ENCODE measurements around the gene TBC1D3B. TPM values are rescaled to one million over a fixed set of nuclear protein-coding genes. Genes with fewer than 3 reads are reported as not detected.
"Not testable (repeated sequence)": the region's sequence is repeated elsewhere in the genome, so short reads cannot be mapped to it uniquely, and the experiment has no call there.

Gene TBC1D3B
- polyA plus RNA-seq, 1 experiment, result 2.3 TPM

GRCh38 chr17:36212966-36213365 lies 36.5 kb upstream of the TBC1D3B start:
- TF ChIP-seq CTCF (IDR thresholded peaks at IDR 0.05; ENCODE audit: insufficient read depth, low read depth, low read length), result no peak
- H3K36me3 ChIP-seq (ENCODE audit: control insufficient read depth, insufficient read depth, low read length), result no peaks in the 10 kb centered on the region
- DNase-seq (ENCODE audit: low read depth), result no peak
- POLR2A ChIA-PET, result no interaction called here
- H3K27me3 ChIP-seq (ENCODE audit: control insufficient read depth, insufficient read depth, low read length), result no peaks in the 10 kb centered on the region
- no peak overlapping the region for H3K4me3 ChIP-seq (ENCODE audit: low read depth, low read length)
- CTCF ChIA-PET, result no interaction called here

GRCh38 chr17:36212272-36212605 lies 35.8 kb upstream of the TBC1D3B start:
- POLR2A ChIA-PET, result no interaction called here
- no peak for DNase-seq (ENCODE audit: low read depth)
- Histone ChIP-seq H3K36me3 (ENCODE audit: control insufficient read depth, insufficient read depth, low read length) (no peaks in the 10 kb centered on the region), H3K27me3 (ENCODE audit: control insufficient read depth, insufficient read depth, low read length) (no peaks in the 10 kb centered on the region), H3K4me3 (ENCODE audit: low read depth, low read length) (no peak overlapping the region)
- CTCF ChIA-PET, result no interaction called here
- no peak for TF ChIP-seq CTCF (IDR thresholded peaks at IDR 0.05; ENCODE audit: insufficient read depth, low read depth, low read length)

GRCh38 chr17:36211484-36212271 lies 35.2 kb upstream of the TBC1D3B start:
- POLR2A ChIA-PET; DNase-seq (ENCODE audit: low read depth); H3K27me3 ChIP-seq (ENCODE audit: control insufficient read depth, insufficient read depth, low read length); CTCF ChIA-PET; H3K36me3 ChIP-seq (ENCODE audit: control insufficient read depth, insufficient read depth, low read length); H3K4me3 ChIP-seq (ENCODE audit: low read depth, low read length): not testable (repeated sequence)

GRCh38 chr17:36210439-36211211 lies 34.2 kb upstream of the TBC1D3B start, which contains the start of gene CCL4L2:
Gene CCL4L2 (plus strand): TSS chr17:36211063.
- POLR2A ChIA-PET; CTCF ChIA-PET; H3K4me3 ChIP-seq (ENCODE audit: low read depth, low read length); H3K36me3 ChIP-seq (ENCODE audit: control insufficient read depth, insufficient read depth, low read length); DNase-seq (ENCODE audit: low read depth); H3K27me3 ChIP-seq (ENCODE audit: control insufficient read depth, insufficient read depth, low read length): not testable (repeated sequence)

GRCh38 chr17:36209575-36209974 lies 33.1 kb upstream of the TBC1D3B start:
- Histone ChIP-seq H3K36me3 (ENCODE audit: control insufficient read depth, insufficient read depth, low read length) (no peaks in the 10 kb centered on the region), H3K4me3 (ENCODE audit: low read depth, low read length) (no peak overlapping the region), H3K27me3 (ENCODE audit: control insufficient read depth, insufficient read depth, low read length) (no peaks in the 10 kb centered on the region)
- ChIA-PET POLR2A (no interaction called here), CTCF (no interaction called here)
- DNase-seq (ENCODE audit: low read depth), result no peak
- no peak for TF ChIP-seq CTCF (IDR thresholded peaks at IDR 0.05; ENCODE audit: insufficient read depth, low read depth, low read length)

- POLR2A ChIA-PET; H3K27me3 ChIP-seq (ENCODE audit: control insufficient read depth, insufficient read depth, low read length); H3K4me3 ChIP-seq (ENCODE audit: low read depth, low read length); DNase-seq (ENCODE audit: low read depth); CTCF ChIA-PET; H3K36me3 ChIP-seq (ENCODE audit: control insufficient read depth, insufficient read depth, low read length): not testable (repeated sequence)
Observed at GRCh38 chr17:36207383-36207782, 30.9 kb upstream of the TBC1D3B start.

- DNase-seq (ENCODE audit: low read depth); H3K36me3 ChIP-seq (ENCODE audit: control insufficient read depth, insufficient read depth, low read length); H3K4me3 ChIP-seq (ENCODE audit: low read depth, low read length); H3K27me3 ChIP-seq (ENCODE audit: control insufficient read depth, insufficient read depth, low read length); POLR2A ChIA-PET; CTCF ChIA-PET: not testable (repeated sequence)
Observed at GRCh38 chr17:36206486-36206821, 30.0 kb upstream of the TBC1D3B start.
